ENCODE measurements around the gene PTGER1. TPM values are rescaled to one million over a fixed set of nuclear protein-coding genes. Genes with fewer than 3 reads are reported as not detected.

PTGER1 gene
- total and polyA plus RNA-seq, 9 of the 15 experiments (the other 6 are each of a cell fraction or from before 2014, with no cell fraction given) = 0.06 to 0.36 (median 0.31) TPM; not detected in 5

DNA sequence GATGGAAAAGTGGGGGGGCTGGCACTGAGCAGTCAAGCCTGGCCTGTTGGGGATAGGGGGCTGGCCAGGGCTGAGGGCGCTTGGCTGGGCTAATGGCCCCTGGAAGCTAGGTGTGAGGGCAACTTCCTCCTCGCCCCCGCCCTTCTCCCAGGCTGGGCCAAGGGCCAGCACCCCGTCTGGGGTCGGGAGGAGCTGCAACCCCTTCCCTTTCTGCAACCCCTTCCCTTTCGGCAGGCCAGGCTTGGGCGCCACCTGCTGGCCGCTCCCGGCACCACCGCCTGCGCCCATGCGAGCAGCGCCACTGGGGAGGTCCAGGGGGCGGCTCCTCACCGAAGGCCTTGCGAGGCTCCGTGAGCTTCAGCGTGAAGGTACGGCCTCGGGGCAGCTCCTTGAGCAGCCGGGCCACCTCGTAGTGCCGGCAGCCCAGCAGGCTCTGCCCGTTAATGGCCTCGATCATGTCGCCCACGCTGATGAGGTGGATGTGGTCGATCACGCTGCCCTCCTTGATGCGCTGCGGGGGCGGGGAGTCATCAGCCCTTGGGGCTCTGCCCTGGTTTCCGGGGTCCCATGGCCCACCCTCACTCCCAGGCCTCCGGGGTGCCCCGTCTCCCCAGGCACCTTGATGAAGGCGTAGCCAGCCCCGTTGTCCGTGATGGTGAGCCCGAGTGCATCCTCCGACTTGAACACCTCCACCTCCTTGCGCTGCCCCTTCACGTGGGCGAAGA lies 5.0 kb upstream of the PTGER1 start (continued):
- TF ChIP-seq, protein P1, sequence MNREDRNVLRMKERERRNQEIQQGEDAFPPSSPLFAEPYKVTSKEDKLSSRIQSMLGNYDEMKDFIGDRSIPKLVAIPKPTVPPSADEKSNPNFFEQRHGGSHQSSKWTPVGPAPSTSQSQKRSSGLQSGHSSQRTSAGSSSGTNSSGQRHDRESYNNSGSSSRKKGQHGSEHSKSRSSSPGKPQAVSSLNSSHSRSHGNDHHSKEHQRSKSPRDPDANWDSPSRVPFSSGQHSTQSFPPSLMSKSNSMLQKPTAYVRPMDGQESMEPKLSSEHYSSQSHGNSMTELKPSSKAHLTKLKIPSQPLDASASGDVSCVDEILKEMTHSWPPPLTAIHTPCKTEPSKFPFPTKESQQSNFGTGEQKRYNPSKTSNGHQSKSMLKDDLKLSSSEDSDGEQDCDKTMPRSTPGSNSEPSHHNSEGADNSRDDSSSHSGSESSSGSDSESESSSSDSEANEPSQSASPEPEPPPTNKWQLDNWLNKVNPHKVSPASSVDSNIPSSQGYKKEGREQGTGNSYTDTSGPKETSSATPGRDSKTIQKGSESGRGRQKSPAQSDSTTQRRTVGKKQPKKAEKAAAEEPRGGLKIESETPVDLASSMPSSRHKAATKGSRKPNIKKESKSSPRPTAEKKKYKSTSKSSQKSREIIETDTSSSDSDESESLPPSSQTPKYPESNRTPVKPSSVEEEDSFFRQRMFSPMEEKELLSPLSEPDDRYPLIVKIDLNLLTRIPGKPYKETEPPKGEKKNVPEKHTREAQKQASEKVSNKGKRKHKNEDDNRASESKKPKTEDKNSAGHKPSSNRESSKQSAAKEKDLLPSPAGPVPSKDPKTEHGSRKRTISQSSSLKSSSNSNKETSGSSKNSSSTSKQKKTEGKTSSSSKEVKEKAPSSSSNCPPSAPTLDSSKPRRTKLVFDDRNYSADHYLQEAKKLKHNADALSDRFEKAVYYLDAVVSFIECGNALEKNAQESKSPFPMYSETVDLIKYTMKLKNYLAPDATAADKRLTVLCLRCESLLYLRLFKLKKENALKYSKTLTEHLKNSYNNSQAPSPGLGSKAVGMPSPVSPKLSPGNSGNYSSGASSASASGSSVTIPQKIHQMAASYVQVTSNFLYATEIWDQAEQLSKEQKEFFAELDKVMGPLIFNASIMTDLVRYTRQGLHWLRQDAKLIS (CRISPR knock-in tag; IDR thresholded peaks at IDR 0.05) = no peak
- TF ChIP-seq GATAD2B (IDR thresholded peaks at IDR 0.05; ENCODE audit: borderline replicate concordance) (peak; percentile 45; the same call in 1 of the 2 replicates), CREM (IDR thresholded peaks at IDR 0.05; ENCODE audit: low read depth) (0 out of 2 replicates have a peak, but pooled peaks have one; percentile 43), ATF7 (IDR thresholded peaks at IDR 0.05) (peak; percentile 35; the same call in 1 of the 2 replicates)
- TF ChIP-seq, protein P2, sequence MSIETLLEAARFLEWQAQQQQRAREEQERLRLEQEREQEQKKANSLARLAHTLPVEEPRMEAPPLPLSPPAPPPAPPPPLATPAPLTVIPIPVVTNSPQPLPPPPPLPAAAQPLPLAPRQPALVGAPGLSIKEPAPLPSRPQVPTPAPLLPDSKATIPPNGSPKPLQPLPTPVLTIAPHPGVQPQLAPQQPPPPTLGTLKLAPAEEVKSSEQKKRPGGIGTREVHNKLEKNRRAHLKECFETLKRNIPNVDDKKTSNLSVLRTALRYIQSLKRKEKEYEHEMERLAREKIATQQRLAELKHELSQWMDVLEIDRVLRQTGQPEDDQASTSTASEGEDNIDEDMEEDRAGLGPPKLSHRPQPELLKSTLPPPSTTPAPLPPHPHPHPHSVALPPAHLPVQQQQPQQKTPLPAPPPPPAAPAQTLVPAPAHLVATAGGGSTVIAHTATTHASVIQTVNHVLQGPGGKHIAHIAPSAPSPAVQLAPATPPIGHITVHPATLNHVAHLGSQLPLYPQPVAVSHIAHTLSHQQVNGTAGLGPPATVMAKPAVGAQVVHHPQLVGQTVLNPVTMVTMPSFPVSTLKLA (conservative IDR thresholded peaks at IDR 0.05) = 0 out of 4 replicates have a peak, but pooled peaks of 1 of the 2 experiments have one; percentile 27
- TF ChIP-seq, protein P3, sequence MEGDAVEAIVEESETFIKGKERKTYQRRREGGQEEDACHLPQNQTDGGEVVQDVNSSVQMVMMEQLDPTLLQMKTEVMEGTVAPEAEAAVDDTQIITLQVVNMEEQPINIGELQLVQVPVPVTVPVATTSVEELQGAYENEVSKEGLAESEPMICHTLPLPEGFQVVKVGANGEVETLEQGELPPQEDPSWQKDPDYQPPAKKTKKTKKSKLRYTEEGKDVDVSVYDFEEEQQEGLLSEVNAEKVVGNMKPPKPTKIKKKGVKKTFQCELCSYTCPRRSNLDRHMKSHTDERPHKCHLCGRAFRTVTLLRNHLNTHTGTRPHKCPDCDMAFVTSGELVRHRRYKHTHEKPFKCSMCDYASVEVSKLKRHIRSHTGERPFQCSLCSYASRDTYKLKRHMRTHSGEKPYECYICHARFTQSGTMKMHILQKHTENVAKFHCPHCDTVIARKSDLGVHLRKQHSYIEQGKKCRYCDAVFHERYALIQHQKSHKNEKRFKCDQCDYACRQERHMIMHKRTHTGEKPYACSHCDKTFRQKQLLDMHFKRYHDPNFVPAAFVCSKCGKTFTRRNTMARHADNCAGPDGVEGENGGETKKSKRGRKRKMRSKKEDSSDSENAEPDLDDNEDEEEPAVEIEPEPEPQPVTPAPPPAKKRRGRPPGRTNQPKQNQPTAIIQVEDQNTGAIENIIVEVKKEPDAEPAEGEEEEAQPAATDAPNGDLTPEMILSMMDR (IDR thresholded peaks at IDR 0.05 in 2 of 3, conservative IDR thresholded peaks at IDR 0.05 in 1 of 3; ENCODE audit: insufficient read depth in 2 of 3, low read depth in 1 of 3, low read length in 3 of 3) = peak; percentile 87 to 97 (median 95)
- TF ChIP-seq, protein P4, sequence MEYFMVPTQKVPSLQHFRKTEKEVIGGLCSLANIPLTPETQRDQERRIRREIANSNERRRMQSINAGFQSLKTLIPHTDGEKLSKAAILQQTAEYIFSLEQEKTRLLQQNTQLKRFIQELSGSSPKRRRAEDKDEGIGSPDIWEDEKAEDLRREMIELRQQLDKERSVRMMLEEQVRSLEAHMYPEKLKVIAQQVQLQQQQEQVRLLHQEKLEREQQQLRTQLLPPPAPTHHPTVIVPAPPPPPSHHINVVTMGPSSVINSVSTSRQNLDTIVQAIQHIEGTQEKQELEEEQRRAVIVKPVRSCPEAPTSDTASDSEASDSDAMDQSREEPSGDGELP (CRISPR knock-in tag; IDR thresholded peaks at IDR 0.05; ENCODE audit: borderline replicate concordance) = peak; percentile 56; the same call in 1 of the 2 replicates
- TF ChIP-seq, protein P5, sequence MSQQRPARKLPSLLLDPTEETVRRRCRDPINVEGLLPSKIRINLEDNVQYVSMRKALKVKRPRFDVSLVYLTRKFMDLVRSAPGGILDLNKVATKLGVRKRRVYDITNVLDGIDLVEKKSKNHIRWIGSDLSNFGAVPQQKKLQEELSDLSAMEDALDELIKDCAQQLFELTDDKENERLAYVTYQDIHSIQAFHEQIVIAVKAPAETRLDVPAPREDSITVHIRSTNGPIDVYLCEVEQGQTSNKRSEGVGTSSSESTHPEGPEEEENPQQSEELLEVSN (IDR thresholded peaks at IDR 0.05; ENCODE audit: borderline replicate concordance in 1 of 2, extremely low read depth in 1 of 2, insufficient read depth in 1 of 2, insufficient read length in 1 of 2, low read depth in 1 of 2, low read length in 1 of 2, poor library complexity in 1 of 2, severe bottlenecking in 1 of 2) = peak in 1 of 2 experiments; percentile 39
